Fibroblast of skin of left biceps (primary cell): ENCODE data around the gene OR6C75.
"Not testable (repeated sequence)": the region's sequence is repeated elsewhere in the genome, so short reads cannot be mapped to it uniquely, and the experiment has no call there.

Experiments used
- DNase-seq, 2 experiments: peaks; one replicate each; pipeline ENCODE4 v3.0.0-alpha.2; 2013; ENCODE audit warnings: low read depth in 2 of 2

The OR6C75 gene

DNA sequence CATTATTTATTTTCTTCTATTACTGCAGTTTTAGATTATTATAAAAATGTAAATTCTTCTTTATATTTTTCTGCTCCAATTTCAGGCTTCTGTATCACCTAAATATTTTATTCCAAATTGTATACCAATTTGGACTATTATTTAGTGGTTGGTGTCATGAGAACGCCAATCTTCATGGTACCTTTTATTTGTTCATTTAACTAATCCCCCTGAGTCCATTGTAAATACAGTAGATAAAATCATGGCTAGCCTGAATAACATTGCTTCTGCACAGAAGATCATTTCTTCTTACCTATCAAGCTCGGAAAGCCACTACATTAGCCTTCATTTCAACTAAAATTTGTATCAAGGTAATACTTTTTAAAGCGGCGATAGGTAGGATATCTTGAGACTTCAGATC, at the start of gene OR6C75:
TSS of gene OR6C75 (plus strand) at position 301 of the 400 bp plus-strand sequence. CDS start 2,136 bp downstream, outside the sequence.
- no peak for DNase-seq

- DNase-seq: no peak
Measured at GRCh38 chr12:55314043-55314442, 48.7 kb upstream of the OR6C75 start, which contains the start of gene OR6C1. Gene OR6C1 (plus strand): TSS chr12:55314343. CDS start chr12:55320600, 6,257 bp downstream.

DNA sequence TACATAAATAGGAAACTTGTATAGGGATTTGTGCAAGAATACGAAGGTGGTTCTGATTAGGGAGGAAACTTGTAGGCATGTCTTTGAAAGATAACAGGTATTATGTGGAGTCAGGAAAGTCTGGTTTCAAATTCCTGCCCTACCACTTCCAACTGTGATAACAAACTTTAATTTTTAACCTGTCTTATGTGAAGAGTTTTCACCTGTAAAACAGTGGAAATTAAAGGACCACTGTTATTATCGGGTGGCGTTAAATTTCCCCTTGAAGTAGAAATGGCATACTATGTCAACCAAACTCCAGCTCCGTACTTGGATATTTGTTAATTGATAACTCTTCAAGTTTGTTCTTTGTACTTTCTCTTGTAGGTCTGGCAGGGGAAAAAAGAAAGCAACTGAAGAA, 42.6 kb upstream of the OR6C75 start:
- DNase-seq: no peak

GRCh38 chr12:55325801-55326200, 37.0 kb upstream of the OR6C75 start:
- not testable (repeated sequence) for DNase-seq

- DNase-seq: no peak
Measured at GRCh38 chr12:55330446-55330845, 32.3 kb upstream of the OR6C75 start, which contains the start of gene OR6C3. Gene OR6C3 (plus strand): TSS chr12:55330746. CDS start chr12:55331701, 955 bp downstream.

DNA sequence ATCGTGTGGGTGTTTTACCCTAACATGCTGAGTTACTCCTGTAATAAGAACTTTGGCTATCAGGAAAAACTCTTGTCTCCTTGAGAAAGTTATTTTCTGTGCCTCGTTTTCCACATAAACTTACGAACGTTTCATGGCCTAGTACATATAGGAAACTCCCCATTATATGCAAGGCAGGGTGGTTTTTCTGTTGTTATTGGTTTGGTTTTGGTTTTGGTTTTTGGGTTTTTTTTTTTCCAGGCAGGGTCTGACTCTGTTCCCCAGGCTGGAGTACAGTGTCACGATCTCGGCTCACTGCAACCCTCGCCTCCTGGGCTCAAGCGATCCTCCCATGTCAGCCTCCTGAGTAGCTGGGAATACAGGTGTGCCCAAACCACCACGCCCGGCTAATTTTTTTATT, 26.8 kb upstream of the OR6C75 start:
- no peak for DNase-seq

DNA sequence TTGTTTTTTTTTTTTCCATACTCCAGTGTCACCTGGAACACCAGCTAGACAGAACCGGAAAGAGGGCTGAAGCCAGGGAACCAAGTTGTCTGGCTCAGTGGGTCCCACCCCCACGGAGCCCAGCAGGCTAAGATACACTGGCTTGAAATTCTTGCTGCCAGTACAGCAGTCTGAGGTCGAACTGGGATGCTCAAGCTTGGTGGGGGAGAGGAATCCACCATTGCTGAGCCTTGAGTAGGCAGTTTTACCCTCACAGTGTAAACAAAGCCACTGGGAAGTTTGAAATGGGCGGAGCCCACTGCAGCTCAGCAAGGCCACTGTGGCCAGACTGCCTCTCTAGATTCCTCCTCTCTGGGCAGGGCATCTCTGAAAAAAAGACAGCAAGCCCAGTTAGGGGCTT, 7.4 kb upstream of the OR6C75 start:
- not testable (repeated sequence) for DNase-seq

DNA sequence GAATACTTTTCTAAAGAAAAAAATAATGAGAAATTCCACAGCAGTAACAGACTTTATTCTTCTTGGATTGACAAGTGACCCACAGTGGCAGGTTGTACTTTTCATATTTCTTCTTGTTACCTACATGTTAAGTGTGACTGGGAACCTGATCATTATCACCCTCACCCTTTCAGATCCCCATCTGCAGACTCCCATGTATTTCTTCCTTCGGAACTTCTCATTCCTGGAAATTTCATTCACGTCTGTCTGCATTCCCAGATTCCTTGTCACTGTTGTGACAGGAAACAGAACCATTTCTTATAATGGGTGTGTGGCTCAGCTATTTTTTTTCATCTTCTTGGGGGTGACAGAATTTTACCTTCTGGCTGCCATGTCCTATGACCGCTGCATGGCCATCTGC, 2.3 kb downstream of the OR6C75 start:
- no peak for DNase-seq

DNA sequence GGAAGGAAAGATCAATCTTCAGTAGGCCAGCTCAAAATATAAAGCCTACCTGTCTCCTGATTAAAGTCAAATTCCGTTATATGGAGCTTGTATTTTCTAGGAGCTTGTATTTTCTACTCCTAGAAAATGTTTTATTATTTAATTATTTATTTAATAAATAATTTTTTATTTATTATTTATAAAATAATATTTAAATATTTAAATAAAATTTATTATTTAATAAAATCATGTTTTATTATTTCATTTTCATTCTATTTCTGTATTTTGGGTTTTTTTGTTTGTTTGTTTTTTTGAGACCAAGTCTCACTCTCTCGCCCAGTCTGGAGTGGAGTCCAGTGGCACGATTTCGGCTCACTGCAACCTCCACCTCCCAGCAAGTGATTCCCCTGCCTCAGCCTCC, 9.7 kb downstream of the OR6C75 start:
- DNase-seq: no peak

DNA sequence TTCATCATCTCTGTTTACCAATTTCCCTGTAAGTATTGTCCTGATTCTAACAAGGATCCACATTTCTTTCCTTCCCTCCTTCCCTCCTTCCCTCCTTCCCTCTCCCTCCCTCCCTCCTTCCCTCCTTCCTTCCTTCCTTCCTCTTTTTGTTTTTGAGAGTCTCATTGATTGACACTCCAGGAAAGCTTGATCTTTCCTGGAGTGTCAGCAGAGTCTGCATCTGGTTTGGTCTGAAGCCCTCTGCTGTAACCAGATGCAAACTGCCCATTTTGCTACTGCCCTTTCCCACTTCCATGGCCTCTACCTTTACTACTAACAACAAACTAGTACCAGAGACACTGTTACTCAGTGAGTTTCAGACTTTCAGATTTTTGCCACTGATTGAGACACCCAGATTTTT, 23.1 kb downstream of the OR6C75 start:
- no peak for DNase-seq

GRCh38 chr12:55392032-55392795, 29.4 kb downstream of the OR6C75 start:
- DNase-seq: no peak

DNA sequence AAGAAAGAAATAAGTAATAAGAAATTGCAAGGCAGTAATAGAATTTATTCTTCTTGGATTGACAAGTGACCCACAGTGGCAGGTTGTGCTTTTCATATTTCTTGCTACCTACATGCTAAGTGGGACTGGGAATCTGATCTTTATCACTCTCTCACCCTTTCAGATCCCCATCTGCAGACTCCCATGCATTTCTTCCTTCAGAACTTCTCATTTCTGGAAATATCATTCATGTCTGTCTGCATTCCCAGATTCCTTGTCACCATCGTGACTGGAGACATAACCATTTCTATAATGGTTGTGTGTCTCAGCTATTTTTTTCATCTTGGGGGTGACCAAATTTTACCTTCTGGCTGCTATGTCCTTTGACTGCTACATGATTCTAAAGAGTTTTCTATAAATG, 33.6 kb downstream of the OR6C75 start:
- DNase-seq: no peak

GRCh38 chr12:55400229-55400628, 37.5 kb downstream of the OR6C75 start, which contains the start of gene OR6C65:
Gene OR6C65 (plus strand): TSS chr12:55400529. CDS start chr12:55400529, 0 bp downstream.
- no peak for DNase-seq

GRCh38 chr12:55407866-55408265, 45.1 kb downstream of the OR6C75 start:
- DNase-seq: no peak

- not testable (repeated sequence) for DNase-seq
Measured at GRCh38 chr12:55409133-55409532, 46.4 kb downstream of the OR6C75 start.

DNA sequence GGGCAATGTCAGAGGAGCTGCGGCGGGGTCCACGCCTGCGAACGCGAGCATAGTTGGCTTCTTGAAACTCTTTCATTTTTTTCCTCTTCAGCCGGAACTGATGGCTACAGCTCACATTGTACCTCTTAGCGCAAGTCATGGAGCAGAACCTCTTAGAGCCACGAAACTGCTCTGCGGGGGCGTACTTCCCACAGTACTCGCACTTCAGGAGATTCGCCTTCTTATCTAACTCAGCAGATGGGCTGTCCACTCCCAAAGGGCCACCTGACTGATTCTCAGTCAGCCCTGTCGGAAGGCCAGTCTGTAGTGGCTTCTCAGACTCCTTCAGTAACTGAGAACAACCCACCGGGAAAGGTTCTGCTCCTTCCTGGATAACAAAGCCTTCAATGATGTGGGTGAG, 49.4 kb downstream of the OR6C75 start:
- DNase-seq: not testable (repeated sequence)

DNA sequence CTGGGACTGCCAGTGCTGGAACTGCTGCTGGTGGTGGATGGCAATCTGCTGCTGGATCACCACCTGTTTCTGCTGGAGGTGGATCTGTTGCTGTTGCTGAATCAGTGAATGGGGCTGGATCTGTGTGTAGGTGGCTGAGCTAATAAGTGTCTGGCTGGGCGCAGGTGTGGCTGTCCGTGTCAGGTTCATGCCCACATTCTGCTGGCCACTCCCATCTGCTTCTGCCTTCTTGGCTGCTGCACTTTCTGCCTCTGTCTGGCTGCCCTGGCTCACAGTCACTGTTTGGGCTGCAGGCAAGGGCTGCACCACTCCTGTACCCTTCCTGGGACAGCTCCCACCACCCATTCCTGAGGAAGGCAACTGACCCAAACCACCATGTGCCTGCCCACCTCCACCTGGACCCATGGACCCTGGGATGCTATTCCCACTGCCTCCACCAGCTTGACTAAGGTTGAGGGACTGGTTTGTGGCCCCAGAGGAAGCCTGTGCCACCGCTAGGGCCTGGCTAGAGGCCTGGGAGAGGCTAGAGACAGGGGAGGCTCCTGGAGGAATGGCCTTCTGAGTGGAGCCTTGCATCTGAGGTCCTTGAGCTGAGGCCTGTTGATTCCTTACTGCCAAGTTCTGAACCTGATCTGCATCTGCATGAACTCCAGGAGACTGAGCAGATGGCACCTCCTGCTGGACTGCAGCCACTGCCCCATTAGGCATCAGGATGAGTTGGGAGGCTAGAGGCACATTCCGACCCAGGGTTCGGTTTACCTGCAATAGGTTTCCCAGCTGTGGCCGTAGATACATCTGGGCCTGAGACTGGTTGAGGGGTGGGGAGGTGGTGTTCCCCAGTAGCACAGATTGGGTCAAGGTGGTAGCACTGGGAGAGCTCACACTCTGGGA, 51.0 kb downstream of the OR6C75 start:
- DNase-seq: not testable (repeated sequence)

GRCh38 chr12:55414396-55414823, 51.6 kb downstream of the OR6C75 start:
- not testable (repeated sequence) for DNase-seq

- DNase-seq: not testable (repeated sequence)
Measured at GRCh38 chr12:55414889-55415288, 52.1 kb downstream of the OR6C75 start.

- DNase-seq: no peak
Measured at GRCh38 chr12:55416961-55417360, 54.2 kb downstream of the OR6C75 start.
